ENCODE data around the gene CRTAC1. TPM values are rescaled to one million over a fixed set of nuclear protein-coding genes. Genes with fewer than 3 reads are reported as not detected.

Gene CRTAC1
- total RNA-seq, 1 experiment from 2014 or later: 0.20 TPM

- no peaks in the 10 kb centered on the region for H3K9me2 ChIP-seq (ENCODE audit: insufficient read depth)
- no TSS peak for BruUV-seq (replicated peaks)
- H3K79me2 ChIP-seq (ENCODE audit: insufficient read depth, low read length): no peaks in the 10 kb centered on the region
- TF ChIP-seq POLR2AphosphoS5 (IDR thresholded peaks at IDR 0.05; ENCODE audit: low read depth, low read length): no peak
- TF ChIP-seq SIN3A (IDR thresholded peaks at IDR 0.05; ENCODE audit: low read depth): no peak
- TF ChIP-seq REST (IDR thresholded peaks at IDR 0.05; ENCODE audit: low read depth): no peak
- TF ChIP-seq CBX3 (IDR thresholded peaks at IDR 0.05; ENCODE audit: low read depth): no peak
- TF ChIP-seq ZBTB33 (IDR thresholded peaks at IDR 0.05; ENCODE audit: extremely low read depth, insufficient replicate concordance, low read length): no peak
- TF ChIP-seq SRF (IDR thresholded peaks at IDR 0.05; ENCODE audit: low read depth): no peak
- TF ChIP-seq ATF3 (IDR thresholded peaks at IDR 0.05): no peak
- no peak for TF ChIP-seq POLR2A (IDR thresholded peaks at IDR 0.05; ENCODE audit: borderline replicate concordance, extremely low read depth, insufficient read depth, insufficient read length)
- TF ChIP-seq ELF1 (IDR thresholded peaks at IDR 0.05; ENCODE audit: borderline replicate concordance, low read depth): no peak
- no peak for TF ChIP-seq JUND (IDR thresholded peaks at IDR 0.05)
- TF ChIP-seq RAD21 (IDR thresholded peaks at IDR 0.05; ENCODE audit: low read depth): no peak
- TF ChIP-seq FOSL1 (IDR thresholded peaks at IDR 0.05; ENCODE audit: low read depth): no peak
- H3K36me3 ChIP-seq (ENCODE audit: control insufficient read depth in 1 of 2, insufficient read depth in 2 of 2, low read length in 2 of 2): no peaks in the 10 kb centered on the region
- no peak overlapping the region for H3K4me3 ChIP-seq (replicated peaks in 1 of 2; ENCODE audit: low read depth in 1 of 2, low read length in 2 of 2)
- H3K4me2 ChIP-seq (ENCODE audit: low read length): no peak overlapping the region
- intact Hi-C loops (cut with micrococcal nuclease): no loop called here
- RAD21 ChIA-PET (ENCODE audit: low non-redundant PET in 1 of 2, low total read pairs in 2 of 2, uncharacterized antibody in 2 of 2, unreplicated experiment in 2 of 2): no interaction called here
- no peak overlapping the region for H3K27ac ChIP-seq (ENCODE audit: low read depth, low read length)
- POLR2A ChIA-PET: no interaction called here
- H3K4me1 ChIP-seq (ENCODE audit: control insufficient read depth in 1 of 2, insufficient read depth in 2 of 2, low read length in 2 of 2): no peaks in the 10 kb centered on the region
- no peaks in the 10 kb centered on the region for H4K20me1 ChIP-seq (ENCODE audit: insufficient read depth)
- peaks cover 79% of the 10 kb centered on the region for H3K27me3 ChIP-seq (ENCODE audit: insufficient read depth, low read length)
- no peak overlapping the region for H3K9ac ChIP-seq (ENCODE audit: low read length)
- no peak overlapping the region for H2AFZ ChIP-seq (ENCODE audit: low read depth, low read length, poor library complexity, severe bottlenecking)
- DNase-seq (ENCODE audit: low read depth, low spot score): no peak
- H3K9me3 ChIP-seq (ENCODE audit: control insufficient read depth in 1 of 2, insufficient read depth in 1 of 2, low read depth in 1 of 2, low read length in 2 of 2): no peaks in the 10 kb centered on the region
- CTCF ChIA-PET: no interaction called here
- no peak for ATAC-seq
Observed at GRCh38 chr10:98058295-98058694, 27.9 kb upstream of the CRTAC1 start.

All from HCT116 (cell line).